Lung (tissue), 12 donors: ENCODE measurements around the gene MSTN. TPM values are rescaled to one million over a fixed set of nuclear protein-coding genes. Genes with fewer than 3 reads are reported as not detected.
"Not testable (repeated sequence)": the region's sequence is repeated elsewhere in the genome, so short reads cannot be mapped to it uniquely, and the experiment has no call there.

ENCODE experiments used
- ATAC-seq: fragments of 200-7000 bp; cut with Tn5 transposase; one replicate; pipeline ENCODE4 v1.9.1; 2020; ENCODE audit warnings: moderate number of reproducible peaks; ENCODE audit not compliant: insufficient read depth, low FRiP score
- DNase-seq, 3 donors: peaks; one replicate each; pipeline ENCODE4 v3.0.0-alpha.2; 2013 to 2017
- H3K27ac ChIP-seq, 2 donors: one replicate each; pipeline ENCODE4 v1.5.1; 2013; ENCODE audit warnings: mild to moderate bottlenecking in 2 of 2, moderate library complexity in 2 of 2, control low read depth in 1 of 2, inconsistent platforms in 1 of 2, low read depth in 1 of 2, low read length in 1 of 2
- H3K27me3 ChIP-seq, 3 donors: one replicate each; pipeline ENCODE4 v1.5.1; 2013; ENCODE audit warnings: low read length in 2 of 3; ENCODE audit not compliant: control insufficient read depth in 3 of 3, insufficient read depth in 3 of 3
- H3K36me3 ChIP-seq, 4 donors: one replicate each; pipeline ENCODE4 v1.5.1; 2013; ENCODE audit warnings: low read length in 4 of 4, mild to moderate bottlenecking in 1 of 4, moderate library complexity in 1 of 4; ENCODE audit not compliant: control insufficient read depth in 4 of 4, insufficient read depth in 4 of 4
- H3K4me1 ChIP-seq, 5 donors: one replicate each; pipeline ENCODE4 v1.5.1; 2013; ENCODE audit warnings: low read length in 5 of 5, mild to moderate bottlenecking in 2 of 5, moderate library complexity in 1 of 5; ENCODE audit not compliant: control insufficient read depth in 5 of 5, insufficient read depth in 5 of 5
- H3K4me3 ChIP-seq: one replicate; pipeline ENCODE4 v1.5.1; 2013; ENCODE audit warnings: mild to moderate bottlenecking, control low read depth, moderate library complexity
- H3K9ac ChIP-seq, 2 donors: one replicate each; pipeline ENCODE4 v1.5.1; 2013; ENCODE audit warnings: low read length in 2 of 2, control low read depth in 1 of 2; ENCODE audit not compliant: insufficient read depth in 1 of 2
- H3K9me3 ChIP-seq, 4 donors: one replicate each; pipeline ENCODE4 v1.5.1; 2013; ENCODE audit warnings: low read length in 3 of 4, mild to moderate bottlenecking in 1 of 4, moderate library complexity in 1 of 4; ENCODE audit not compliant: control insufficient read depth in 4 of 4, insufficient read depth in 3 of 4
- CTCF ChIP-seq: IDR thresholded peaks from 2 replicates; pipeline ENCODE4 v1.5.1; 2012; ENCODE audit warnings: mild to moderate bottlenecking; ENCODE audit errors: control extremely low read depth, extremely low read depth
- WGBS, 2 donors: extraction: QIAGEN DNeasy Blood & Tissue Kit; methylation state at CpG; one replicate each; pipeline ENCODE4 v1.1.7; 2013; 5-methylcytosine and 5-hydroxymethylcytosine counted together
- polyA plus RNA-seq, 2 donors: library from polyadenylated mRNA; stranded (reverse); fragments of 200-250 nt; gene quantifications; one replicate each; pipeline ENCODE4 v1.2.1, GENCODE V29; 2013
- total RNA-seq, 2 donors: library from RNA; depleted of rRNA in 1 of 2; stranded (reverse); fragments of >200 nt in 1 of 2; gene quantifications; one replicate each; pipeline ENCODE4 v1.2.1, GENCODE V29; 2014 to 2021
- donor health status: control.
- donor health status: control.
- donor health status: Bipolar disorder and iron deficiency.
- donor health status: healthy.
- donor health status: DM: yes; HTN: yes; CAD: no.

The MSTN gene
- total and polyA plus RNA-seq, 4 donors = 0.05 to 0.46 (median 0.25) TPM

DNA sequence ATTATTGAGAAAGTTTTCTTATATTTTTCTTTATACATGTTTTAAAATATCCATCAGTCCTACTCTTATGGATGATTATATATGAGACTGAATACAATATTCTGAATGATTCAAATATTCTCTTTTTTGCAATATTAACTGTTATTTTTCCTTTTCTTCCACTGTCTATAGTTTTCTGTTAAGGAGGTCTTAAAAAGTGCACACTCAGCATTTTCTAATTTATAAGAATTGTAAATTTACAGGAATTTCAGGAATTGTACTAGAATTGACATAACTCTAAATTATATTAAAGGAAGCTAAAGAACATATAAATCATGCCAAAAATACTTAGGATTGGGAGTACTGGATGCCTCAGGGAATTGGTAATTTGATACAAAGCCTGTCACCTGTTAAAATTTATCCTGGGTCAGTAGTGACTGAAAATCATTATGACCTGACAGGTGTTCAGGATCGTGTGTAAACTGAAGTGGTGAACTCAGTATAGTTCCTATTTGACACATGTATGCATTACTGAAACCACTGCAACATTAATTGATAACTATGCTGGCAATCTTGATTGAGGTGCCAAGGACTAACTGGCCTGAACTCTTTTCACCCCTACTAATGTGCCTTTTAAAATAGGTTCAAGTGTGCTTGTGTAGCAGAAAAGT, 30.4 kb downstream of the MSTN start:
- no peak for ATAC-seq
- Histone ChIP-seq H3K4me1 (no peaks in the 10 kb centered on the region), H3K9ac (no peak overlapping the region), H3K27me3 (no peaks in the 10 kb centered on the region), H3K9me3 (no peaks in the 10 kb centered on the region), H3K4me3 (no peak overlapping the region), H3K27ac (no peak overlapping the region), H3K36me3 (no peaks in the 10 kb centered on the region)
- 48 to 68% methylated on average over 1 of the region's 1 CpG for WGBS, 2 donors
- DNase-seq = no peak
- TF ChIP-seq CTCF = no peak

GRCh38 chr2:190023860-190024259, 38.7 kb downstream of the MSTN start:
- H3K9ac ChIP-seq = no peak overlapping the region
- no peaks in the 10 kb centered on the region for H3K36me3 ChIP-seq
- 29 to 33% methylated on average over 5 of the region's 5 CpGs for WGBS, 2 donors
- DNase-seq (peak in 2 of 3 donors; percentile 61 to 64), ATAC-seq (no peak)
- no peak overlapping the region for H3K27ac ChIP-seq
- no peak for TF ChIP-seq CTCF
- H3K27me3 ChIP-seq = no peaks in the 10 kb centered on the region
- peaks cover 0 to 4% (median 0%) of the 10 kb centered on the region in 4 donors for H3K9me3 ChIP-seq
- no peak overlapping the region for H3K4me3 ChIP-seq
- H3K4me1 ChIP-seq = no peaks in the 10 kb centered on the region

- no peaks in the 10 kb centered on the region for H3K4me1 ChIP-seq
- no peak overlapping the region for H3K4me3 ChIP-seq
- ATAC-seq = no peak
- H3K36me3 ChIP-seq = no peaks in the 10 kb centered on the region
- H3K9me3 ChIP-seq = peaks cover 0 to 9% (median 2%) of the 10 kb centered on the region in 4 donors
- no peak for TF ChIP-seq CTCF
- no peak overlapping the region for H3K9ac ChIP-seq
- H3K27me3 ChIP-seq = no peaks in the 10 kb centered on the region
- DNase-seq = no peak
- H3K27ac ChIP-seq = no peak overlapping the region
Observed at GRCh38 chr2:190020720-190021119, 41.8 kb downstream of the MSTN start.

DNA sequence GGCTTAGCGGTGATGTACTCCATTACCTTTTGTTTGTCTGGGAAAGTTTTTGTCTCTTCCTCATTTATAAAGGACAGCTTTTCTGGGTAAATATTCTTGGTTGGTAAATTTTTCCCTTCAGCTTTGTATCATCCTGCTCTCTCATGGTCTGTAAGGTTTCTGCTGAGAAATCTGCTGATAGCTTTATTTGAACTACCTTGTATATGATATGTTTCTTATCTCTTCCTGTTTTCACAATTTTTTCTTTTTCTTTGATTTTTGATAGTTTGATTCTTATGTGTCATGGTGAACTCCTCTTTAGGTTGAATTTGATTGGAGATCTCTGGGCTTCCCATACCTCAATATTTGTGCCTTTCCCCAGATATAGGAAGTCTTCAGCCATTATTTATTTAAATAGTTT, 44.7 kb downstream of the MSTN start:
- H3K4me3 ChIP-seq = no peak overlapping the region
- TF ChIP-seq CTCF = no peak
- H3K9ac ChIP-seq = no peak overlapping the region
- H3K27me3 ChIP-seq = no peaks in the 10 kb centered on the region
- peaks cover 0 to 14% (median 2%) of the 10 kb centered on the region in 4 donors for H3K9me3 ChIP-seq
- 94 to 95% methylated on average over 1 of the region's 1 CpG for WGBS, 2 donors
- no peak overlapping the region for H3K27ac ChIP-seq
- ATAC-seq = no peak
- no peaks in the 10 kb centered on the region for H3K36me3 ChIP-seq
- H3K4me1 ChIP-seq = no peaks in the 10 kb centered on the region
- DNase-seq = no peak

DNA sequence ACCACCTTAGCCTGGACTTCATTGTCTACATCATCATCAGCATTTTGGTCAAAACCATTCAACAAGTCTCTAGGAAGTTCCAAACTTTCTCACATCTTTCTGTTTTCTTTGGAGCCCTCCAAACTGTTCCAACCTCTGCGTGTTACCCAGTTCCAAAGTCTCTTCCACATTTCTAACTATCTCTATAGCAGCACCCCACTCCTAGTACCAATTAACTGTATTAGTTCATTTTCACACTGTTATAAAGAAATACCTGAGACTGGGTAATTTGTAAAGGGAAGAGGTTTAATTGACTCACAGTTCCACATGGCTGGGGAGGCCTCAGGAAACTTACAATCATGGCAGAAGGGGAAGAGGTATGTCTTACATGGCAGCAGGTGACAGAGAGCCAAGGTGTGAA, 46.6 kb downstream of the MSTN start:
- not testable (repeated sequence) for H3K4me3 ChIP-seq, ATAC-seq, H3K4me1 ChIP-seq, H3K27ac ChIP-seq, H3K9ac ChIP-seq, DNase-seq, H3K27me3 ChIP-seq, H3K36me3 ChIP-seq
- WGBS, 2 donors = 81 to 100% methylated on average over 1 of the region's 1 CpG
- peaks cover 0 to 14% (median 2%) of the 10 kb centered on the region in 4 donors for H3K9me3 ChIP-seq
